A549 (cell line): ENCODE measurements around the gene TP53RK. TPM values are rescaled to one million over a fixed set of nuclear protein-coding genes. Genes with fewer than 3 reads are reported as not detected.

Experiments
- ATAC-seq, 2 experiments: fragments of 200-7000 bp in 1 of 2; fragments of >200 bp in 1 of 2; cut with Nextera tagmentation in 1 of 2; cut with Tn5 transposase in 1 of 2; 3 replicates each; pipeline versions ENCODE4 v1.8.0 to v1.9.1; 2018 to 2020; ENCODE audit warnings: mild to moderate bottlenecking in 1 of 2, moderate library complexity in 1 of 2
- CTCF ChIA-PET: fragments of 300-600 bp; sonication (Branson Sonifier 250); formaldehyde crosslinking; extraction: SDS; loops from one replicate; lab custom pipeline; 2021; ENCODE audit warnings: antibody characterized with exemption, inconsistent platforms; lab: Yijun Ruan, JAX
- POLR2A ChIA-PET: fragments of 350-600 bp; formaldehyde crosslinking; extraction: SDS; loops from one replicate; lab custom pipeline; 2021; ENCODE audit warnings: antibody characterized with exemption, inconsistent platforms; lab: Yijun Ruan, JAX
- DNase-seq, 2 experiments: peaks; one replicate each; pipeline versions ENCODE4 v3.0.0 to v3.0.0-alpha.2; 2011 to 2016; ENCODE audit warnings: low read depth in 1 of 2, low spot score in 1 of 2
- FAIRE-seq: peaks from 2 replicates; lab custom pipeline; 2011; peaks lifted over from hg19 to GRCh38; lab: Jason Lieb, UNC
- H3K27ac ChIP-seq, 2 experiments: fragments of >200 bp; sonication (Bioruptor Twin); formaldehyde crosslinking; 3 replicates each; pipeline ENCODE4 v1.5.1; 2016 to 2017
- H3K4me1 ChIP-seq: fragments of >200 bp; sonication (Bioruptor Twin); formaldehyde crosslinking; 3 replicates; pipeline ENCODE4 v1.6.1; 2016
- H3K4me2 ChIP-seq: fragments of >200 bp; sonication (Bioruptor Twin); formaldehyde crosslinking; 3 replicates; pipeline ENCODE4 v1.6.1; 2016
- H3K4me3 ChIP-seq: fragments of >200 bp; sonication (Bioruptor Twin); formaldehyde crosslinking; 3 replicates; pipeline ENCODE4 v1.5.1; 2016
- H3K9me3 ChIP-seq: fragments of >200 bp; sonication (Bioruptor Twin); formaldehyde crosslinking; 3 replicates; pipeline ENCODE4 v1.6.1; 2016
- ATOH8 ChIP-seq: fragments of 250-450 bp; sonication (Bioruptor Pico); IDR thresholded peaks from 2 replicates; pipeline ENCODE4 v1.5.0; 2020; ENCODE audit warnings: low read depth, mild to moderate bottlenecking, moderate library complexity
- BHLHE40 ChIP-seq: IDR thresholded peaks from 2 replicates; pipeline ENCODE4 v1.6.1; 2012; ENCODE audit warnings: low read depth, low read length, inconsistent platforms
- CBX8 ChIP-seq: fragments of 200-600 bp; sonication (generic); IDR thresholded peaks from 2 replicates; pipeline ENCODE4 v1.6.1; 2016
- CHD4 ChIP-seq: fragments of 200-600 bp; sonication (generic); IDR thresholded peaks from 2 replicates; pipeline ENCODE4 v1.6.1; 2016; ENCODE audit warnings: antibody characterized with exemption, mild to moderate bottlenecking, borderline replicate concordance
- EHMT2 ChIP-seq: fragments of 200-600 bp; sonication (generic); IDR thresholded peaks from 2 replicates; pipeline ENCODE4 v1.6.1; 2016; ENCODE audit warnings: antibody characterized with exemption, low read depth, mild to moderate bottlenecking, moderate library complexity
- EP300 ChIP-seq, 2 experiments: fragments of >200 bp; sonication (Bioruptor Twin); formaldehyde crosslinking; IDR thresholded peaks; 2 replicates in 1 of 2; 3 replicates in 1 of 2; pipeline ENCODE4 v1.6.1; 2016 to 2017
- ESRRA ChIP-seq: fragments of 150-350 bp; IDR thresholded peaks from 2 replicates; pipeline ENCODE4 v1.6.1; 2014; ENCODE audit warnings: mild to moderate bottlenecking, low read length, borderline replicate concordance
- FOSB ChIP-seq: fragments of 250-450 bp; sonication (Bioruptor Pico); IDR thresholded peaks from 2 replicates; pipeline ENCODE4 v1.5.0; 2020; ENCODE audit warnings: mild to moderate bottlenecking, moderate library complexity
- GATA3 ChIP-seq: IDR thresholded peaks from 2 replicates; pipeline ENCODE4 v1.6.1; 2012; ENCODE audit warnings: borderline replicate concordance
- HEYL ChIP-seq: fragments of 250-450 bp; sonication (Bioruptor Pico); IDR thresholded peaks from 2 replicates; pipeline ENCODE4 v1.8.0; 2021; ENCODE audit warnings: mild to moderate bottlenecking, moderate library complexity
- HMGXB4 ChIP-seq: fragments of 250-450 bp; sonication (Bioruptor Pico); IDR thresholded peaks from 2 replicates; pipeline ENCODE4 v1.5.0; 2021; ENCODE audit warnings: mild to moderate bottlenecking, moderate library complexity, borderline replicate concordance
- HOXB5 ChIP-seq: fragments of 250-450 bp; sonication (Bioruptor Pico); IDR thresholded peaks from 2 replicates; pipeline ENCODE4 v1.5.0; 2020; ENCODE audit warnings: mild to moderate bottlenecking, moderate library complexity
- JUNB ChIP-seq: fragments of >200 bp; sonication (Bioruptor Twin); formaldehyde crosslinking; IDR thresholded peaks from 2 replicates; pipeline ENCODE4 v1.6.1; 2016
- MYC ChIP-seq: IDR thresholded peaks from 2 replicates; pipeline ENCODE4 v1.6.1; 2012; ENCODE audit warnings: mild to moderate bottlenecking, inconsistent platforms, low read length, improper control_type of control experiment, borderline replicate concordance
- NPAS2 ChIP-seq: fragments of 250-450 bp; sonication (Bioruptor Pico); IDR thresholded peaks from 2 replicates; pipeline ENCODE4 v1.8.0; 2022; ENCODE audit warnings: mild to moderate bottlenecking, moderate library complexity, borderline replicate concordance
- NR3C1 ChIP-seq: fragments of >200 bp; sonication (Bioruptor Twin); formaldehyde crosslinking; IDR thresholded peaks from 3 replicates; pipeline ENCODE4 v1.6.1; 2017
- POLR2A ChIP-seq: IDR thresholded peaks from 2 replicates; pipeline ENCODE4 v1.6.1; 2012; ENCODE audit warnings: mild to moderate bottlenecking, low read length
- RARB ChIP-seq: fragments of 250-450 bp; sonication (Bioruptor Pico); IDR thresholded peaks from 2 replicates; pipeline ENCODE4 v1.8.0; 2021; ENCODE audit warnings: mild to moderate bottlenecking, moderate library complexity
- RNF2 ChIP-seq: fragments of 200-600 bp; sonication (generic); IDR thresholded peaks from 2 replicates; pipeline ENCODE4 v1.6.1; 2016; ENCODE audit warnings: low read depth, mild to moderate bottlenecking, antibody characterized with exemption, moderate library complexity, borderline replicate concordance
- SMC3 ChIP-seq: fragments of >200 bp; sonication (Bioruptor Twin); formaldehyde crosslinking; IDR thresholded peaks from 3 replicates; pipeline ENCODE4 v1.6.1; 2018; ENCODE audit warnings: inconsistent platforms
- SREBF2 ChIP-seq: fragments of 450-650 bp; IDR thresholded peaks from 2 replicates; pipeline ENCODE4 v1.6.1; 2014; ENCODE audit warnings: mild to moderate bottlenecking, moderate library complexity
- TFCP2L1 ChIP-seq: fragments of 250-450 bp; sonication (Bioruptor Pico); IDR thresholded peaks from 2 replicates; pipeline ENCODE4 v1.5.0; 2021; ENCODE audit warnings: mild to moderate bottlenecking
- TP53 ChIP-seq: fragments of 250-450 bp; sonication (Bioruptor Pico); IDR thresholded peaks from 2 replicates; pipeline ENCODE4 v1.5.0; 2021; ENCODE audit warnings: mild to moderate bottlenecking, moderate library complexity
- ZFP36 ChIP-seq: fragments of 450-650 bp; IDR thresholded peaks from 2 replicates; pipeline ENCODE4 v1.6.1; 2014; ENCODE audit warnings: borderline replicate concordance; ENCODE audit not compliant: partially characterized antibody
- WGBS: methylation state at CpG from one replicate; pipeline ENCODE4 v1.1.6; 2017; ENCODE audit errors: missing lambda C conversion rate; 5-methylcytosine and 5-hydroxymethylcytosine counted together
- polyA plus RNA-seq, 4 experiments: library from polyadenylated mRNA; depleted of rRNA in 3 of 4; stranded (reverse); fragments of >200 nt; fragmentation: RNase III in 1 of 4; extraction: RNeasy Plus Mini Kit Qiagen cat#74134 plus additional on column Dnase treatment in 1 of 4; gene quantifications; 2 replicates in 3 of 4; 3 replicates in 1 of 4; pipeline ENCODE4 v1.2.3, GENCODE V29; 2011 to 2017
- TF ChIP-seq, protein P1 (sequence below): fragments of >200 bp; sonication (Bioruptor Twin); formaldehyde crosslinking; IDR thresholded peaks from 2 replicates; pipeline ENCODE4 v1.6.1; 2016
- TF ChIP-seq, protein P2 (sequence below): fragments of 200-600 bp; sonication (generic); IDR thresholded peaks from 2 replicates; pipeline ENCODE4 v1.6.1; 2016; ENCODE audit warnings: antibody characterized with exemption, mild to moderate bottlenecking, moderate library complexity
- TF ChIP-seq, protein P3 (sequence below): fragments of >200 bp; sonication (Bioruptor Twin); formaldehyde crosslinking; IDR thresholded peaks from 3 replicates; pipeline ENCODE4 v1.6.1; 2016
- TF ChIP-seq, protein P4 (sequence below): IDR thresholded peaks from 2 replicates; pipeline ENCODE4 v1.6.1; 2012; ENCODE audit warnings: low read depth, borderline replicate concordance

Gene TP53RK
- polyA plus RNA-seq, 2 of the 4 experiments (the other 2 are of a cell fraction) = 9.8 to 11.8 TPM

- FAIRE-seq (no peak), ATAC-seq (no peak; a peak in 2 of 6 replicates), DNase-seq (no peak)
- no peaks in the 10 kb centered on the region for H3K9me3 ChIP-seq
- no peak overlapping the region for H3K4me2 ChIP-seq
- ChIA-PET CTCF (no interaction called here), POLR2A (no interaction called here)
- no peaks in the 10 kb centered on the region for H3K4me1 ChIP-seq
- H3K27ac ChIP-seq = no peak overlapping the region
- H3K4me3 ChIP-seq = no peak overlapping the region
- TF ChIP-seq RARB (CRISPR knock-in tag) (no peak), MYC (no peak), POLR2A (no peak), CHD4 (no peak), NPAS2 (CRISPR knock-in tag) (no peak), EP300 (IDR thresholded peaks at IDR 0.05) (no peak), HOXB5 (CRISPR knock-in tag) (no peak), EHMT2 (no peak), ESRRA (no peak), GATA3 (no peak), FOSB (CRISPR knock-in tag) (no peak)
- WGBS = 55% methylated on average over 6 of the region's 6 CpGs
Observed at GRCh38 chr20:46640044-46640443, 49.2 kb downstream of the TP53RK start.

DNA sequence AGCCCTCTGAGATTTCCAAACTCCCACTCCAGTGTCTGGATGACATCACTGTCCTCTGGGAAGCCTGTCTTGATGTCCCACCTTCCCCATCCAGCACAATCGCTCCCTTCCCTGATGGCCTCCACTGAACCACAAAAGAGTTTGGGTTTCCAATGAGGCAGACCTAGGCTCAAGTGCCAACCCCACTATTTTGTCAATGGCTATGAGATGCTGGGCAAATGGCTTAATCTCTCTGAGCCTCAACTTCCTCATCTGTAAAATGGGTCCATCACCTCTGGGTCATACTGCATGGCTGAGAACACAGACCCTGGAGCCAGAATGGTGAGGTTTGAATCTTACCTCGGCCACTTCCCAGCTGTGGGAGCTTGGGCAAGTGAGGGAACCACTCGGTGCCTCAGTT is 49.7 kb downstream of the TP53RK start:
- FAIRE-seq (no peak), DNase-seq (no peak), ATAC-seq (no peak)
- H3K27ac ChIP-seq = no peak overlapping the region
- POLR2A ChIA-PET = no interaction called here
- H3K4me3 ChIP-seq = no peak overlapping the region
- CTCF ChIA-PET = no interaction called here
- H3K9me3 ChIP-seq = no peaks in the 10 kb centered on the region
- H3K4me1 ChIP-seq = no peaks in the 10 kb centered on the region
- H3K4me2 ChIP-seq = no peak overlapping the region
- TF ChIP-seq RNF2 = no peak
- TF ChIP-seq CBX8 = no peak
- no peak for TF ChIP-seq TP53
- TF ChIP-seq RARB (CRISPR knock-in tag) = no peak
- no peak for TF ChIP-seq ATOH8 (CRISPR knock-in tag)
- TF ChIP-seq, protein P1, sequence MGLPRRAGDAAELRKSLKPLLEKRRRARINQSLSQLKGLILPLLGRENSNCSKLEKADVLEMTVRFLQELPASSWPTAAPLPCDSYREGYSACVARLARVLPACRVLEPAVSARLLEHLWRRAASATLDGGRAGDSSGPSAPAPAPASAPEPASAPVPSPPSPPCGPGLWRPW = no peak
- no peak for TF ChIP-seq HOXB5 (CRISPR knock-in tag)
- 50% methylated on average over 3 of the region's 3 CpGs for WGBS

GRCh38 chr20:46638898-46639274 is 50.4 kb downstream of the TP53RK start:
- Histone ChIP-seq H3K27ac (no peak overlapping the region), H3K4me2 (no peak overlapping the region), H3K4me3 (no peak overlapping the region), H3K9me3 (no peaks in the 10 kb centered on the region), H3K4me1 (no peaks in the 10 kb centered on the region)
- DNase-seq (no peak), FAIRE-seq (no peak), ATAC-seq (no peak)
- ChIA-PET CTCF (no interaction called here), POLR2A (no interaction called here)
- WGBS = 39% methylated on average over 3 of the region's 4 CpGs
- TF ChIP-seq TFCP2L1 (CRISPR knock-in tag) (no peak), HEYL (CRISPR knock-in tag) (no peak), BHLHE40 (no peak), SREBF2 (no peak), ZFP36 (no peak), POLR2A (no peak), SMC3 (no peak), HMGXB4 (CRISPR knock-in tag) (no peak), EP300 (IDR thresholded peaks at IDR 0.05) (no peak), CBX8 (no peak), JUNB (no peak), NR3C1 (no peak)
- TF ChIP-seq, protein P2, sequence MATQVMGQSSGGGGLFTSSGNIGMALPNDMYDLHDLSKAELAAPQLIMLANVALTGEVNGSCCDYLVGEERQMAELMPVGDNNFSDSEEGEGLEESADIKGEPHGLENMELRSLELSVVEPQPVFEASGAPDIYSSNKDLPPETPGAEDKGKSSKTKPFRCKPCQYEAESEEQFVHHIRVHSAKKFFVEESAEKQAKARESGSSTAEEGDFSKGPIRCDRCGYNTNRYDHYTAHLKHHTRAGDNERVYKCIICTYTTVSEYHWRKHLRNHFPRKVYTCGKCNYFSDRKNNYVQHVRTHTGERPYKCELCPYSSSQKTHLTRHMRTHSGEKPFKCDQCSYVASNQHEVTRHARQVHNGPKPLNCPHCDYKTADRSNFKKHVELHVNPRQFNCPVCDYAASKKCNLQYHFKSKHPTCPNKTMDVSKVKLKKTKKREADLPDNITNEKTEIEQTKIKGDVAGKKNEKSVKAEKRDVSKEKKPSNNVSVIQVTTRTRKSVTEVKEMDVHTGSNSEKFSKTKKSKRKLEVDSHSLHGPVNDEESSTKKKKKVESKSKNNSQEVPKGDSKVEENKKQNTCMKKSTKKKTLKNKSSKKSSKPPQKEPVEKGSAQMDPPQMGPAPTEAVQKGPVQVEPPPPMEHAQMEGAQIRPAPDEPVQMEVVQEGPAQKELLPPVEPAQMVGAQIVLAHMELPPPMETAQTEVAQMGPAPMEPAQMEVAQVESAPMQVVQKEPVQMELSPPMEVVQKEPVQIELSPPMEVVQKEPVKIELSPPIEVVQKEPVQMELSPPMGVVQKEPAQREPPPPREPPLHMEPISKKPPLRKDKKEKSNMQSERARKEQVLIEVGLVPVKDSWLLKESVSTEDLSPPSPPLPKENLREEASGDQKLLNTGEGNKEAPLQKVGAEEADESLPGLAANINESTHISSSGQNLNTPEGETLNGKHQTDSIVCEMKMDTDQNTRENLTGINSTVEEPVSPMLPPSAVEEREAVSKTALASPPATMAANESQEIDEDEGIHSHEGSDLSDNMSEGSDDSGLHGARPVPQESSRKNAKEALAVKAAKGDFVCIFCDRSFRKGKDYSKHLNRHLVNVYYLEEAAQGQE = no peak
- TF ChIP-seq, protein P3, sequence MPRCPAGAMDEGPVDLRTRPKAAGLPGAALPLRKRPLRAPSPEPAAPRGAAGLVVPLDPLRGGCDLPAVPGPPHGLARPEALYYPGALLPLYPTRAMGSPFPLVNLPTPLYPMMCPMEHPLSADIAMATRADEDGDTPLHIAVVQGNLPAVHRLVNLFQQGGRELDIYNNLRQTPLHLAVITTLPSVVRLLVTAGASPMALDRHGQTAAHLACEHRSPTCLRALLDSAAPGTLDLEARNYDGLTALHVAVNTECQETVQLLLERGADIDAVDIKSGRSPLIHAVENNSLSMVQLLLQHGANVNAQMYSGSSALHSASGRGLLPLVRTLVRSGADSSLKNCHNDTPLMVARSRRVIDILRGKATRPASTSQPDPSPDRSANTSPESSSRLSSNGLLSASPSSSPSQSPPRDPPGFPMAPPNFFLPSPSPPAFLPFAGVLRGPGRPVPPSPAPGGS = no peak
- TF ChIP-seq, protein P4, sequence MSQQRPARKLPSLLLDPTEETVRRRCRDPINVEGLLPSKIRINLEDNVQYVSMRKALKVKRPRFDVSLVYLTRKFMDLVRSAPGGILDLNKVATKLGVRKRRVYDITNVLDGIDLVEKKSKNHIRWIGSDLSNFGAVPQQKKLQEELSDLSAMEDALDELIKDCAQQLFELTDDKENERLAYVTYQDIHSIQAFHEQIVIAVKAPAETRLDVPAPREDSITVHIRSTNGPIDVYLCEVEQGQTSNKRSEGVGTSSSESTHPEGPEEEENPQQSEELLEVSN = no peak
